GM19240 (cell line): ENCODE data around the gene HMCN2.
A peak's percentile ranks its signal among the peaks of the same experiment; 100 is the strongest.
"Not testable (repeated sequence)": the region's sequence is repeated elsewhere in the genome, so short reads cannot be mapped to it uniquely, and the experiment has no call there.

Experiments
- DNase-seq: peaks from one replicate; pipeline ENCODE4 v3.0.0; 2011; ENCODE audit warnings: low spot score; ENCODE audit not compliant: insufficient read length

The HMCN2 gene

GRCh38 chr9:130240410-130241197 is 25.0 kb upstream of the HMCN2 start:
- no peak for DNase-seq

GRCh38 chr9:130241198-130241535 is 24.4 kb upstream of the HMCN2 start:
- DNase-seq = no peak

- no peak for DNase-seq
These were observed 23.1 kb upstream of the HMCN2 start for GRCh38 chr9:130242270-130243014.

- peak; percentile 45 for DNase-seq
These were observed 22.3 kb upstream of the HMCN2 start for GRCh38 chr9:130243015-130243881.

- no peak for DNase-seq
These were observed 21.7 kb upstream of the HMCN2 start for GRCh38 chr9:130243882-130244170.

- no peak for DNase-seq
These were observed 20.9 kb upstream of the HMCN2 start for GRCh38 chr9:130244548-130245165.

GRCh38 chr9:130245474-130245873 is 20.1 kb upstream of the HMCN2 start:
- no peak for DNase-seq

- no peak for DNase-seq
These were observed 19.4 kb upstream of the HMCN2 start for GRCh38 chr9:130246126-130246525.

GRCh38 chr9:130254747-130255630 is 10.6 kb upstream of the HMCN2 start:
- no peak for DNase-seq

GRCh38 chr9:130255631-130256134 is 9.9 kb upstream of the HMCN2 start:
- no peak for DNase-seq

- DNase-seq = no peak
These were observed 8.9 kb upstream of the HMCN2 start for GRCh38 chr9:130256644-130257043.

GRCh38 chr9:130258137-130258536 is 7.4 kb upstream of the HMCN2 start:
- DNase-seq = not testable (repeated sequence)

GRCh38 chr9:130259044-130259443 is 6.5 kb upstream of the HMCN2 start:
- no peak for DNase-seq

GRCh38 chr9:130260816-130261765 is 4.5 kb upstream of the HMCN2 start:
- DNase-seq = no peak

- DNase-seq = no peak
These were observed 3.4 kb upstream of the HMCN2 start for GRCh38 chr9:130262061-130262745.

GRCh38 chr9:130262771-130263170 is 2.8 kb upstream of the HMCN2 start:
- DNase-seq = no peak

GRCh38 chr9:130263601-130264413 is 1.8 kb upstream of the HMCN2 start:
- DNase-seq = no peak
